HG03095 (cell line): Measurements from ENCODE around the gene CNGA4.
"Not testable (repeated sequence)": the region's sequence is repeated elsewhere in the genome, so short reads cannot be mapped to it uniquely, and the experiment has no call there.

ENCODE experiments used
- ATAC-seq: cut with Tn5 transposase; IDR thresholded peaks from one replicate; pipeline ENCODE4 v1.9.1; 2021; ENCODE audit warnings: moderate library complexity; ENCODE audit not compliant: unreplicated experiment

The CNGA4 gene

GRCh38 chr11:6260207-6260726 is 21.4 kb downstream of the CNGA4 start:
- ATAC-seq: no peak

GRCh38 chr11:6263662-6264061 is 24.8 kb downstream of the CNGA4 start:
- ATAC-seq: no peak

- ATAC-seq: no peak
Measured at GRCh38 chr11:6268820-6269219, 29.9 kb downstream of the CNGA4 start.

- no peak for ATAC-seq
Measured at GRCh38 chr11:6269994-6270393, 31.1 kb downstream of the CNGA4 start.

GRCh38 chr11:6270584-6271246 is 31.8 kb downstream of the CNGA4 start:
- ATAC-seq: no peak

- no peak for ATAC-seq
Measured at GRCh38 chr11:6271598-6271997, 32.7 kb downstream of the CNGA4 start.

- no peak for ATAC-seq
Measured at GRCh38 chr11:6273188-6273587, 34.3 kb downstream of the CNGA4 start.

GRCh38 chr11:6280809-6281208 is 41.9 kb downstream of the CNGA4 start:
- ATAC-seq: not testable (repeated sequence)

GRCh38 chr11:6283453-6284023 is 44.6 kb downstream of the CNGA4 start:
- ATAC-seq: no peak

GRCh38 chr11:6284250-6284649 is 45.4 kb downstream of the CNGA4 start:
- no peak for ATAC-seq

GRCh38 chr11:6285019-6285418 is 46.1 kb downstream of the CNGA4 start:
- no peak for ATAC-seq
